Kidney (tissue), 22 donors: ENCODE results near the gene FBLN1. TPM values are rescaled to one million over a fixed set of nuclear protein-coding genes. Genes with fewer than 3 reads are reported as not detected.

Experiments
- DNase-seq, 5 donors: peaks; one replicate each; pipeline ENCODE4 v3.0.0-alpha.2; 2013 to 2020
- FAIRE-seq: peaks from 2 replicates; lab custom pipeline; 2012; peaks lifted over from hg19 to GRCh38; lab: Jason Lieb, UNC
- H3K27ac ChIP-seq, 2 donors: one replicate each; pipeline ENCODE4 v1.7.0; 2013; ENCODE audit warnings: low read depth in 2 of 2, low read length in 2 of 2, inconsistent platforms in 1 of 2
- H3K27me3 ChIP-seq: one replicate; pipeline ENCODE4 v1.7.1; 2013; ENCODE audit warnings: low read length, inconsistent platforms; ENCODE audit not compliant: control insufficient read depth, insufficient read depth
- H3K36me3 ChIP-seq, 3 donors: one replicate each; pipeline versions ENCODE4 v1.7.0 to v1.7.1; 2013; ENCODE audit warnings: low read length in 3 of 3, control low read depth in 1 of 3, inconsistent platforms in 1 of 3; ENCODE audit not compliant: insufficient read depth in 3 of 3, control insufficient read depth in 2 of 3
- H3K4me1 ChIP-seq, 3 donors: one replicate each; pipeline versions ENCODE4 v1.7.0 to v1.7.1; 2013; ENCODE audit warnings: low read length in 3 of 3, inconsistent platforms in 1 of 3, low read depth in 1 of 3; ENCODE audit not compliant: control insufficient read depth in 2 of 3, insufficient read depth in 2 of 3
- H3K4me3 ChIP-seq, 3 donors: one replicate each; pipeline versions ENCODE4 v1.7.0 to v1.8.1; 2013; ENCODE audit warnings: low read length in 3 of 3, control low read depth in 1 of 3, inconsistent platforms in 1 of 3
- H3K9ac ChIP-seq, 3 donors: one replicate each; pipeline versions ENCODE4 v1.7.0 to v1.7.1; 2013; ENCODE audit warnings: low read length in 3 of 3, control low read depth in 1 of 3, inconsistent platforms in 1 of 3
- H3K9me3 ChIP-seq, 3 donors: one replicate each; pipeline versions ENCODE4 v1.7.0 to v1.7.1; 2013; ENCODE audit warnings: low read length in 3 of 3, control low read depth in 1 of 3, inconsistent platforms in 1 of 3; ENCODE audit not compliant: control insufficient read depth in 2 of 3, insufficient read depth in 1 of 3
- intact Hi-C: fragments of 100-400 bp; cut with DNase I; formaldehyde crosslinking; loops from one replicate; pipeline ENCODE4 v1.11.1; 2022
- long read RNA-seq, 10 donors: library from polyadenylated mRNA in 1 of 10; unstranded in 1 of 10; transcript quantifications; one replicate each; pipeline ENCODE4 v2.0.0 and lab custom pipeline, GENCODE V29; 2021 to 2026
- polyA plus RNA-seq: library from polyadenylated mRNA; stranded (reverse); fragments of 350-450 nt; fragmentation: Illumina TruSeq; extraction: RNeasy Lipid Tissue Mini Kit (QIAGEN cat#74804); gene quantifications from one replicate; pipeline ENCODE4 v1.2.3, GENCODE V29; 2014; ENCODE audit warnings: low read depth, low replicate concordance; ENCODE audit not compliant: insufficient read depth
- total RNA-seq: library from RNA; stranded (reverse); fragmentation: NEBNext Ultra II Directional; extraction: Animal tissue kit (Norgen Biotek cat#: 25700); gene quantifications from one replicate; pipeline ENCODE4 v1.2.1, GENCODE V29; 2021
- TF ChIP-seq, protein P1 (sequence below): IDR thresholded peaks from 3 replicates; pipeline ENCODE4 v1.5.1; 2012; ENCODE audit warnings: mild to moderate bottlenecking, moderate library complexity, borderline replicate concordance; ENCODE audit not compliant: insufficient read depth; ENCODE audit errors: extremely low read depth
- donor health status: control.
- donor health status: control.
- donor health status: control.
- donor health status: control.
- donor health status: control.
- donor health status: DM: yes; HTN: yes; CAD: no.
- donor health status: Normal renal cell carcinoma (clear cell type).

FBLN1 gene, protein sequence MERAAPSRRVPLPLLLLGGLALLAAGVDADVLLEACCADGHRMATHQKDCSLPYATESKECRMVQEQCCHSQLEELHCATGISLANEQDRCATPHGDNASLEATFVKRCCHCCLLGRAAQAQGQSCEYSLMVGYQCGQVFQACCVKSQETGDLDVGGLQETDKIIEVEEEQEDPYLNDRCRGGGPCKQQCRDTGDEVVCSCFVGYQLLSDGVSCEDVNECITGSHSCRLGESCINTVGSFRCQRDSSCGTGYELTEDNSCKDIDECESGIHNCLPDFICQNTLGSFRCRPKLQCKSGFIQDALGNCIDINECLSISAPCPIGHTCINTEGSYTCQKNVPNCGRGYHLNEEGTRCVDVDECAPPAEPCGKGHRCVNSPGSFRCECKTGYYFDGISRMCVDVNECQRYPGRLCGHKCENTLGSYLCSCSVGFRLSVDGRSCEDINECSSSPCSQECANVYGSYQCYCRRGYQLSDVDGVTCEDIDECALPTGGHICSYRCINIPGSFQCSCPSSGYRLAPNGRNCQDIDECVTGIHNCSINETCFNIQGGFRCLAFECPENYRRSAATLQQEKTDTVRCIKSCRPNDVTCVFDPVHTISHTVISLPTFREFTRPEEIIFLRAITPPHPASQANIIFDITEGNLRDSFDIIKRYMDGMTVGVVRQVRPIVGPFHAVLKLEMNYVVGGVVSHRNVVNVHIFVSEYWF
- total RNA-seq (105 TPM), polyA plus RNA-seq (23.3 TPM)
- long read RNA-seq, donor 1, transcript FBLN1-201 (15 exons, 2,251 nt): major isoform, 33 of 87 reads
- long read RNA-seq, donor 1, transcript FBLN1-202 (17 exons, 2,896 nt): minor isoform, 10 of 87 reads
- long read RNA-seq, donor 1, partial matches to known transcripts: 44 of 87 reads
- long read RNA-seq, donor 1, other reads (novel, unspliced or antisense): 0 of 87 reads
- long read RNA-seq, donor 2, transcript FBLN1-201 (15 exons, 2,251 nt): major isoform, 9 of 45 reads
- long read RNA-seq, donor 2, transcript FBLN1-202 (17 exons, 2,896 nt): minor isoform, 7 of 45 reads
- long read RNA-seq, donor 2, partial matches to known transcripts: 29 of 45 reads
- long read RNA-seq, donor 2, other reads (novel, unspliced or antisense): 0 of 45 reads
- long read RNA-seq, donor 3, transcript FBLN1-201 (15 exons, 2,251 nt): major isoform, 21 of 91 reads
- long read RNA-seq, donor 3, transcript FBLN1-202 (17 exons, 2,896 nt): minor isoform, 12 of 91 reads
- long read RNA-seq, donor 3, partial matches to known transcripts: 58 of 91 reads
- long read RNA-seq, donor 3, other reads (novel, unspliced or antisense): 0 of 91 reads
- long read RNA-seq, donor 4, transcript FBLN1-202 (17 exons, 2,896 nt): minor isoform, 8 of 57 reads
- long read RNA-seq, donor 4, transcript FBLN1-201 (15 exons, 2,251 nt): major isoform, 15 of 57 reads
- long read RNA-seq, donor 4, partial matches to known transcripts: 34 of 57 reads
- long read RNA-seq, donor 4, other reads (novel, unspliced or antisense): 0 of 57 reads
- long read RNA-seq, donor 5, partial matches to known transcripts: 0 of 3 reads
- long read RNA-seq, donor 5, other reads (novel, unspliced or antisense): 0 of 3 reads
- long read RNA-seq, donor 6, transcript FBLN1-201 (15 exons, 2,251 nt): major isoform, 16 of 29 reads
- long read RNA-seq, donor 6, partial matches to known transcripts: 13 of 29 reads
- long read RNA-seq, donor 6, other reads (novel, unspliced or antisense): 0 of 29 reads
- long read RNA-seq, donor 7, transcript FBLN1-201 (15 exons, 2,251 nt): minor isoform, 18 of 72 reads
- long read RNA-seq, donor 7, transcript FBLN1-202 (17 exons, 2,896 nt): major isoform, 29 of 72 reads
- long read RNA-seq, donor 7, partial matches to known transcripts: 19 of 72 reads
- long read RNA-seq, donor 7, other reads (novel, unspliced or antisense): 6 of 72 reads
- long read RNA-seq, donor 8, transcript FBLN1-201 (15 exons, 2,251 nt): major isoform, 17 of 31 reads
- long read RNA-seq, donor 8, transcript FBLN1-202 (17 exons, 2,896 nt): minor isoform, 8 of 31 reads
- long read RNA-seq, donor 8, partial matches to known transcripts: 6 of 31 reads
- long read RNA-seq, donor 8, other reads (novel, unspliced or antisense): 0 of 31 reads
- long read RNA-seq, donor 9, transcript FBLN1-201 (15 exons, 2,251 nt): major isoform, 6 of 21 reads
- long read RNA-seq, donor 9, partial matches to known transcripts: 12 of 21 reads
- long read RNA-seq, donor 9, other reads (novel, unspliced or antisense): 0 of 21 reads
- long read RNA-seq, donor 10, transcript FBLN1-201 (15 exons, 2,251 nt): major isoform, 15 of 91 reads
- long read RNA-seq, donor 10, transcript FBLN1-202 (17 exons, 2,896 nt): minor isoform, 8 of 91 reads
- long read RNA-seq, donor 10, partial matches to known transcripts: 68 of 91 reads
- long read RNA-seq, donor 10, other reads (novel, unspliced or antisense): 0 of 91 reads

DNA sequence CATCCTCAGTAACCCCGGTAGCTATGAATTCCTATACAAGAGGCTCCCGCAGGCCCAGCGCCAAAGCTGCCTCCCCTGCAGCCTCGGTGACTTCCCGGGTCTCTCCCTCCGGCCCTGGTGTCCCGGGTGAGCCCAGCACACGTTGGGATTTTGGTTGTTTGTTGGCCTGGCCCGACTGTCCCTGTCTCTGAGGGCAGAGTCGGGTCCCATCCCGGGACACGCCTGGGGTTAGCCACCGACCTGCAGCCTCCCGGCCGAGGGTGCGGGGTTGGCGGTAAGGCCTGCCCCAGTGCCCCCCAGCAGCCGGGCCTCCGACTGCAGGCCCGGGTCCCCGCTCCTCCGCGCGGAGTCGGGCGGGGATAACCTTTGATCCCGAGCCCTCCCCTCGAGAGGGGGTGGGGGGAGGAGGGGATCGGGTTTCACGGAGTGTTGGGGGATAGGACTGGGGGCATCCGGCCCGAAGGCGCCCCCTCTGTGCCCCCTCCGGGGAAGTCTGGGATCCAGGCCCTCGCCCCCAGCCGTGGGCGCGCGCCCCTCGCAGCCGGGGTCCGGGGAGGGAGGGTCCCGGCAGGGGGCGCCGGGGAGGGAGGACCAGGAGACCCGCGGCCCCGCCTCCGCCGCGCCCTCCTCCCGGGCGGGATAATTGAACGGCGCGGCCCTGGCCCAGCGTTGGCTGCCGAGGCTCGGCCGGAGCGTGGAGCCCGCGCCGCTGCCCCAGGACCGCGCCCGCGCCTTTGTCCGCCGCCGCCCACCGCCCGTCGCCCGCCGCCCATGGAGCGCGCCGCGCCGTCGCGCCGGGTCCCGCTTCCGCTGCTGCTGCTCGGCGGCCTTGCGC is at the start of gene FBLN1:
Gene FBLN1 (plus strand): TSS at position 669 of the 835 bp plus-strand sequence. CDS start 103 bp downstream, at position 772.
- H3K4me1 ChIP-seq: no peaks in the 10 kb centered on the region
- H3K27ac ChIP-seq: no peak within 1 kb of the TSS
- H3K4me3 ChIP-seq: peak within 1 kb of the TSS in 2 of 3 donors; percentile 37 to 63
- no peaks in the 10 kb centered on the region for H3K27me3 ChIP-seq
- intact Hi-C loops: no loop called here
- FAIRE-seq: no peak
- H3K9me3 ChIP-seq: no peaks in the 10 kb centered on the region
- TF ChIP-seq, protein P1, sequence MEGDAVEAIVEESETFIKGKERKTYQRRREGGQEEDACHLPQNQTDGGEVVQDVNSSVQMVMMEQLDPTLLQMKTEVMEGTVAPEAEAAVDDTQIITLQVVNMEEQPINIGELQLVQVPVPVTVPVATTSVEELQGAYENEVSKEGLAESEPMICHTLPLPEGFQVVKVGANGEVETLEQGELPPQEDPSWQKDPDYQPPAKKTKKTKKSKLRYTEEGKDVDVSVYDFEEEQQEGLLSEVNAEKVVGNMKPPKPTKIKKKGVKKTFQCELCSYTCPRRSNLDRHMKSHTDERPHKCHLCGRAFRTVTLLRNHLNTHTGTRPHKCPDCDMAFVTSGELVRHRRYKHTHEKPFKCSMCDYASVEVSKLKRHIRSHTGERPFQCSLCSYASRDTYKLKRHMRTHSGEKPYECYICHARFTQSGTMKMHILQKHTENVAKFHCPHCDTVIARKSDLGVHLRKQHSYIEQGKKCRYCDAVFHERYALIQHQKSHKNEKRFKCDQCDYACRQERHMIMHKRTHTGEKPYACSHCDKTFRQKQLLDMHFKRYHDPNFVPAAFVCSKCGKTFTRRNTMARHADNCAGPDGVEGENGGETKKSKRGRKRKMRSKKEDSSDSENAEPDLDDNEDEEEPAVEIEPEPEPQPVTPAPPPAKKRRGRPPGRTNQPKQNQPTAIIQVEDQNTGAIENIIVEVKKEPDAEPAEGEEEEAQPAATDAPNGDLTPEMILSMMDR: no peak
- H3K36me3 ChIP-seq: no peaks in the 10 kb centered on the region
- H3K9ac ChIP-seq: peak within 1 kb of the TSS in 1 of 3 donors; percentile 39
- DNase-seq: peak; percentile 74 to 91 (median 84)

GRCh38 chr22:45453764-45454163 is 48.9 kb upstream of the FBLN1 start:
- Histone ChIP-seq H3K4me1 (peaks cover 0 to 2% (median 2%) of the 10 kb centered on the region in 3 donors), H3K4me3 (no peak overlapping the region), H3K27ac (no peak overlapping the region), H3K27me3 (no peaks in the 10 kb centered on the region), H3K9me3 (no peaks in the 10 kb centered on the region), H3K36me3 (no peaks in the 10 kb centered on the region), H3K9ac (no peak overlapping the region)
- intact Hi-C loops: no loop called here
- no peak for DNase-seq
- TF ChIP-seq, protein P1: no peak
- no peak for FAIRE-seq
